ENCODE results near the gene ARMCX6.
"Not testable (repeated sequence)": the region's sequence is repeated elsewhere in the genome, so short reads cannot be mapped to it uniquely, and the experiment has no call there.

ARMCX6 gene

GRCh38 chrX:101617211-101618191 is at the start of gene ARMCX6:
ARMCX6 (minus strand) TSS chrX:101618000; CDS start chrX:101616620, 1,380 bp downstream.
- peak; percentile 24 for DNase-seq

DNA sequence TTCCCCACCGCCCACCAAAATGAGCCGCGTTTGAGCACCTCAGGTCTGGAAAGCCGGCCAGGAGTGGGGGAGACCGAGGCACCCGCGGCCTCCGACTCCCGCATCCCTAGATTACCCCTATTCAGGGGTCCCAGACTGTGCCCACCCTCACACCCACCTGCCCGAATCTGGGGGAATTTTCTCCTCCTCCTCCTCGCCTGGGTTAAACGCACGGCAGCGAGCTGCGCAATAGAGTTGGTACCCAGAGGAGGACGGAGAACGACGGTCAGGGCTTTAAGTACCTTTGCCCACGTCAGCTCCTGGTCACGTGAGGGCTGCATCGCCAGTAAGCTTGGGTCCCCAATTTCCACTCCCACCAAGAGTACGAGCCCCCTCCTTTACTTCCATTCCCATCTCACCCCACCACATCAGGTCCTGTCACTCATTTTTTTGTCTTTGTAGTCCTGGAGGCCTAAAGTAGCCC is 41.8 kb upstream of the ARMCX6 start, which contains the start of gene ARMCX2:
ARMCX2 (minus strand) TSS at position 250 of the 463 bp plus-strand sequence. CDS start 2,262 bp downstream, outside the sequence.
- no peak for DNase-seq

- no peak for DNase-seq
These were observed 41.1 kb upstream of the ARMCX6 start for GRCh38 chrX:101658661-101659491.

- no peak for DNase-seq
These were observed 39.7 kb upstream of the ARMCX6 start for GRCh38 chrX:101657495-101657894.

GRCh38 chrX:101656817-101657216 is 39.0 kb upstream of the ARMCX6 start:
- DNase-seq: no peak

- no peak for DNase-seq
These were observed 37.7 kb upstream of the ARMCX6 start for GRCh38 chrX:101655534-101655933.

DNA sequence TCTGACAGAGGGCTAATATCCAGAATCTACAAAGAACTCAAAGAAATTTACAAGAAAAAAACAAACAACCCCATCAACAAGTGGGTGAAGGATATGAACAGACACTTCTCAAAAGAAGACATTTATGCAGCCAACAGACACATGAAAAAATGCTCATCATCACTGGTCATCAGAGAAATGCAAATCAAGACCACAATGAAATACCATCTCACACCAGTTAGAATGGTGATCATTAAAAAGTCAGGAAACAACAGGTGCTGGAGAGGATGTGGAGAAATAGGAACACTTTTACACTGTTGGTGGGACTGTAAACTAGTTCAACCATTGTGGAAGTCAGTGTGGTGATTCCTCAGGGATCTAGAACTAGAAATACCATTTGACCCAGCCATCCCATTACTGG is 29.9 kb upstream of the ARMCX6 start:
- not testable (repeated sequence) for DNase-seq

- no peak for DNase-seq
These were observed 24.3 kb upstream of the ARMCX6 start for GRCh38 chrX:101642093-101642492.

DNA sequence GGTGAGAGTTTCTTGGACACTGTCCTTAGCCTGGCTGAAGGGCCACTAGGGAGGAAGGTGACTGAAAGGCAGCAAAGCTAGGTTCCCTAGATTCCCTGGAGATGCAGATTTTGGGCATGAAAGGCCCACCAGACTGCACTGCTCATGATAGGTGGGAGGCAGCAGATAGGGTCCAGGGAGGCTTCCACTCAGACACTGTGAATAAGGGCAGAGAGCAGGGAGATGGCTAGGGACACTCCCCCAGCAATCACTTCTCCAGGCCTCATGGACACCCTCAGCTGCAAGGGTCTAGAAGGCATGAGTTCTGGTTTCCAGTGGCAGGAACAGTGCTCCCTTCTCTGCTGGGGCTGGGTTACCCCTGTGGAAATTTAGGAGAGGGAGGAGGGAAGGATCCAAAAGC is 21.8 kb upstream of the ARMCX6 start:
- no peak for DNase-seq

GRCh38 chrX:101619364-101619763 is 1.6 kb upstream of the ARMCX6 start:
- DNase-seq: no peak

DNA sequence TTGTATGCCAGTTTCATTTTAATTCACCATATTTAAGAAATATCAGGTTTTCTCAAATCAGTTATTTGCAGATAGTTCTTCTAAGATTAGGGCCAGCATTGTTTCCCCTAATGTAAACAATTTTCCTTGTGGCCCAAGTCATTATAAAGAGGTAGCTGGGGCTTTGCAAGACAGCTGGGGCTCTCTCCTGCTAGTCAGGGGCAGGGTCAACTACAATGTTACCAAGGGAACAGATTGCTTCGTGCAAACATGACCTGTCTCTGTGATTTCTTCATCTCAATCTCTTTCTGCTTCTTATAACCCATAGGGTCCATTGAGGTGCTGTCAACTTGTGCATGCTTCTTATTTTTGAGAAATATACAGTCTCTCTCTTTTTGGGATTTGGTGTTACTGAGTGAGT is 12.1 kb downstream of the ARMCX6 start:
- DNase-seq: no peak

DNA sequence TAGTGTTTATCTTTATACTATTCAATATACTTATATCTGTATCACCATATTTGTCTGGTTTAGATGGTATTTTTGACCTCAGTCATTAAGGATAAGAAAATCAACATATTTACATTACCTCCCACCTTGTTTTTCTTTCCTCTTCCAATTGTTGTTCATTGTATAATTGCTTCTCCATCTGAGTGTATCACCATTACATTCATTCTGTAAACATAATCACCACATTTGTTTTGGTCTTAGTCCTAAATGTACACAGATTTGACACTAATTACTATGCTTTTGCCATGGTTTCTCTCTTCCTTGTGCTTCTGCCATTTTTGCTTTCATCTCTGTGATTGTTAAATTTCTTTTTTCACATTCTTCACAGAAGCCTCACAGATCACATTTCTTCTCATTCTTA is 12.7 kb downstream of the ARMCX6 start:
- no peak for DNase-seq

- no peak for DNase-seq
These were observed 15.7 kb downstream of the ARMCX6 start for GRCh38 chrX:101602077-101602476.

- DNase-seq: not testable (repeated sequence)
These were observed 18.2 kb downstream of the ARMCX6 start for GRCh38 chrX:101599592-101599991.

GRCh38 chrX:101595739-101596419 is 21.9 kb downstream of the ARMCX6 start:
- no peak for DNase-seq
